ENCODE results near the gene LYPD1.

The LYPD1 gene

GRCh38 chr2:132627536-132627935, 42.5 kb downstream of the LYPD1 start:
- H3K27ac ChIP-seq = no peak overlapping the region
- no peak for TF ChIP-seq ZFX (IDR thresholded peaks at IDR 0.05)
- TF ChIP-seq, protein P1, sequence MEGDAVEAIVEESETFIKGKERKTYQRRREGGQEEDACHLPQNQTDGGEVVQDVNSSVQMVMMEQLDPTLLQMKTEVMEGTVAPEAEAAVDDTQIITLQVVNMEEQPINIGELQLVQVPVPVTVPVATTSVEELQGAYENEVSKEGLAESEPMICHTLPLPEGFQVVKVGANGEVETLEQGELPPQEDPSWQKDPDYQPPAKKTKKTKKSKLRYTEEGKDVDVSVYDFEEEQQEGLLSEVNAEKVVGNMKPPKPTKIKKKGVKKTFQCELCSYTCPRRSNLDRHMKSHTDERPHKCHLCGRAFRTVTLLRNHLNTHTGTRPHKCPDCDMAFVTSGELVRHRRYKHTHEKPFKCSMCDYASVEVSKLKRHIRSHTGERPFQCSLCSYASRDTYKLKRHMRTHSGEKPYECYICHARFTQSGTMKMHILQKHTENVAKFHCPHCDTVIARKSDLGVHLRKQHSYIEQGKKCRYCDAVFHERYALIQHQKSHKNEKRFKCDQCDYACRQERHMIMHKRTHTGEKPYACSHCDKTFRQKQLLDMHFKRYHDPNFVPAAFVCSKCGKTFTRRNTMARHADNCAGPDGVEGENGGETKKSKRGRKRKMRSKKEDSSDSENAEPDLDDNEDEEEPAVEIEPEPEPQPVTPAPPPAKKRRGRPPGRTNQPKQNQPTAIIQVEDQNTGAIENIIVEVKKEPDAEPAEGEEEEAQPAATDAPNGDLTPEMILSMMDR (conservative IDR thresholded peaks at IDR 0.05) = no peak

DNA sequence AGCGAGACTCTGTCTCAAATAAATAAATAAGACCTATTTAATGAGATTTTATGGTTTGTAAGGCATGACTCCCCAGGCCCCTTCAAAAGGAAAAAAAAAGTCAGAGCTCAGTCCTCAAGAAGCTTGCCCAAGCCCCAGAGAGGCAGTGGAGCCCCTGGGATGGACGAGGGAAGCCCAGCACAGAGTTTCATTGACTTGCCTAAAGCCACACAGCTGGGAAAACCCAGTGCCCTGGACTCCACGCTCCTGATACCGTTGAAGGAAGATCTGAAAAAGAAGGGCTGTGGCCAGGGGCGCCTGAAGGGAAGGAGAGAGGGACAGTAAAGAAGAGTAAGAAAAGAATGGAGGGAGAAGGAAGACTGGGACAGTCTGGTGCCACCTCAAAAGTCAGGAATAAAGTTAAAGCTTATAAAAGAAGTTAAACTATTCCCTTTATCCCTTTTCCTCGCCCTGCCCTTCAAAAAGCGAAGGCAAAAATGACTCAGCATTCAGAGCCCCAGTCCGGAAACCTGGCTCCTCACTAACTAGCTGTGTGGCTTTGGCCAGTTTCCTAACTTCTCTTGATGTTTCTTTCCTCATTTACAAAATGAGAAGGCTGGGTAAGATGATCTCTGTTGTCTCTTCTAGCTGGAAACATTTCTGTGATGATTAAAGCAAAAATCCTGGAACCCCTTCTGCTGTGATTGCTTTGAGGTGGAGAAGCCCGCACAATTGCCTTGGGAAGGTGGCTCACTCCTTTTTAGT, 46.7 kb downstream of the LYPD1 start:
- no peak overlapping the region for H3K27ac ChIP-seq
- TF ChIP-seq, protein P1 (conservative IDR thresholded peaks at IDR 0.05) = no peak
- TF ChIP-seq ZFX (IDR thresholded peaks at IDR 0.05) = no peak

DNA sequence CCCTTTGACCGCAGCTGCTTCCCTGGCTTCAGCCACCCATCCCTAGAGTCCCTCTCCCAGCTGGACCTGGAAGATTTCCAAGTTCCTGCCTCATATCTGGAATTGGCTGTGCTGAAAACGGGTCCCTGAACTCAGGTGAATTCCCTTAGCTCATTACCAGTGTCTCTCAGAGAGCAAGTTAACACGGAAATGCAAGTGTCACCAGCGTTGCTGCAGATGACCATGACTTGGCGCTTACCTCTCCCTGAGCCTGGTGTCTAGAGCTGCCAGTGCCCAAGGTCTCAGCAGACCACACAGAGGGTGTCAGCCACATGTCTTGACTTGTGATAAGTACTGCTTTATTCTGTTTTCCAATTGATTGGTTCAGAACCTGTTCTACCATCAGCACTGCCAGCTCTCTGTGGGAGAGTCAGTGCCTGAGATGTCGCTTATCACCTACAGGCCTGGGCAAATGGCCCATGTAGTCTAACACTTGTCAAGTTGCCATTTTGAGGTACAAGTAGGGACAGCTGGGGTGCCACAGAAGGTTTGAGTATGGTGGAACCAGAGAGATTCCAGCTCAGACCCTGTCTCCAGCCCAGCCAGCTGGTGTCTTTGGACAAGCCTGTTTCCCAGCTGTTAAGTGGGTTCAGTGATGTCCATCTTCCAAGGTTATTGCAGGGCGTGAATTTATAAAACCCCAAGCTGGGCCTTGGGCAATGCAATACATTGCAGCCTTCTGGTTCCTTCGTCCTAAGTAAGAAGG, 48.7 kb downstream of the LYPD1 start:
- H3K27ac ChIP-seq = peak overlapping the region; percentile 7; the same call in 1 of the 2 replicates
- no peak for TF ChIP-seq ZFX (IDR thresholded peaks at IDR 0.05)
- TF ChIP-seq, protein P1 (conservative IDR thresholded peaks at IDR 0.05) = no peak

DNA sequence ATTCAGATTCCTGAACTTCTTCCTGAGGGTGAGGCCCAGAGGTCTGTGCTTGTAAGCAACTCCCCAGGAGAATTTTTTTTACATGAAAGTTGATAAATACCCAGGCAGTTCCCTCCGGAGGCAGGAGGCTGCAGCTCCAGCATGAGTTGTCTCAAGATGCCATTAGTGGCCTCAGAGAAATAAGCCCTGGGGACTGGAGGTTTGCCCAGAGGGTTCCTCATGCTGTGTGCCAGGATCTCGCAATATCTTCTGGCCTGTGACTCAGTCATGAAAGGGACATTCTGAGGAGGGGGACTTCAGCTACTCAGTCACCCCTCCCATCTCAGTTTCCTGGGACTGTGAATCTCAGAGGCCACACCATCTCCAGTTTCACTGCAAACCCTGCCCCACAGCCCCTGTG, 49.9 kb downstream of the LYPD1 start:
- no peak overlapping the region for H3K27ac ChIP-seq
- TF ChIP-seq, protein P1 (conservative IDR thresholded peaks at IDR 0.05) = no peak
- no peak for TF ChIP-seq ZFX (IDR thresholded peaks at IDR 0.05)

- no peak for TF ChIP-seq ZFX (IDR thresholded peaks at IDR 0.05)
- H3K27ac ChIP-seq = no peak overlapping the region
Measured at GRCh38 chr2:132618734-132619133, 51.3 kb downstream of the LYPD1 start.

GRCh38 chr2:132617989-132618388, 52.0 kb downstream of the LYPD1 start:
- TF ChIP-seq, protein P1 (conservative IDR thresholded peaks at IDR 0.05) = no peak
- TF ChIP-seq ZFX (IDR thresholded peaks at IDR 0.05) = no peak

GRCh38 chr2:132615329-132616085, 54.5 kb downstream of the LYPD1 start:
- no peak overlapping the region for H3K27ac ChIP-seq

More at GRCh38 chr2:132617989-132618388, 52.0 kb downstream of the LYPD1 start:
- H3K27ac ChIP-seq = no peak overlapping the region

More at GRCh38 chr2:132615329-132616085, 54.5 kb downstream of the LYPD1 start:
- TF ChIP-seq ZFX (IDR thresholded peaks at IDR 0.05) = no peak
- TF ChIP-seq, protein P1 (conservative IDR thresholded peaks at IDR 0.05) = no peak

Data from C4-2B (cell line).